Prostate gland (tissue), 2 donors: ENCODE results near the gene PLXND1.

Source experiments
- POLR2A ChIP-seq: fragments of 450-650 bp; IDR thresholded peaks from one replicate; pipeline ENCODE4 v1.6.1; 2016; ENCODE audit warnings: antibody characterized with exemption, mild to moderate bottlenecking
- TF ChIP-seq, protein P1 (sequence below), 4 experiments: fragments of 200-600 bp in 2 of 4; fragments of 450-650 bp in 2 of 4; sonication (generic) in 2 of 4; IDR thresholded peaks; 1 replicate in 3 of 4; 2 replicates in 1 of 4; pipeline ENCODE4 v1.5.1; 2016 to 2019; ENCODE audit warnings: antibody characterized with exemption in 4 of 4, mild to moderate bottlenecking in 2 of 4, moderate library complexity in 2 of 4

DNA sequence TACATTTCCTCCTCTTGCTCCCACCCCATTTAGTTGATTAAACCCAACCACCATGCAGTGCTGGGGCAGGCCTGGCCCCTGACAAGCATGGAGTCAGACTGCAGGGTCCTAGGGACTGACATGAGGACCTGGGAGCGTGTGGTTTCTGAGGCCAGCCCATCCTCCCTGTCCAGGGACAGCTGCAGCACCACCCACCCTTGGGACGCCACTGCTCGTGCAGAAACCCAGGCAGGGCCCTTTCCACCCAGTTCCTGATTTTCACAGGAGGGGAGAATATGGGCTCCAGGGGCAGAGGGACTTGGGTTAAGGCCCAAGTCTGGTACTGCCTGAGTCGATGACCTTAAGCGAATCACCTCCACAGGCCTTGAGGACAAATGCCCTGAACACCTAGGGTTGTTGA lies 23.7 kb downstream of the PLXND1 start:
- TF ChIP-seq POLR2A, result no peak
- TF ChIP-seq, protein P1, sequence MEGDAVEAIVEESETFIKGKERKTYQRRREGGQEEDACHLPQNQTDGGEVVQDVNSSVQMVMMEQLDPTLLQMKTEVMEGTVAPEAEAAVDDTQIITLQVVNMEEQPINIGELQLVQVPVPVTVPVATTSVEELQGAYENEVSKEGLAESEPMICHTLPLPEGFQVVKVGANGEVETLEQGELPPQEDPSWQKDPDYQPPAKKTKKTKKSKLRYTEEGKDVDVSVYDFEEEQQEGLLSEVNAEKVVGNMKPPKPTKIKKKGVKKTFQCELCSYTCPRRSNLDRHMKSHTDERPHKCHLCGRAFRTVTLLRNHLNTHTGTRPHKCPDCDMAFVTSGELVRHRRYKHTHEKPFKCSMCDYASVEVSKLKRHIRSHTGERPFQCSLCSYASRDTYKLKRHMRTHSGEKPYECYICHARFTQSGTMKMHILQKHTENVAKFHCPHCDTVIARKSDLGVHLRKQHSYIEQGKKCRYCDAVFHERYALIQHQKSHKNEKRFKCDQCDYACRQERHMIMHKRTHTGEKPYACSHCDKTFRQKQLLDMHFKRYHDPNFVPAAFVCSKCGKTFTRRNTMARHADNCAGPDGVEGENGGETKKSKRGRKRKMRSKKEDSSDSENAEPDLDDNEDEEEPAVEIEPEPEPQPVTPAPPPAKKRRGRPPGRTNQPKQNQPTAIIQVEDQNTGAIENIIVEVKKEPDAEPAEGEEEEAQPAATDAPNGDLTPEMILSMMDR (IDR thresholded peaks at IDR 0.05), result no peak
